Neural crest cell (in vitro differentiated cells): ENCODE data around the gene KNDC1. TPM values are rescaled to one million over a fixed set of nuclear protein-coding genes. Genes with fewer than 3 reads are reported as not detected.

Experiments used
- DNase-seq: peaks from one replicate; pipeline ENCODE4 v3.0.0; 2021; ENCODE audit warnings: low read depth, mixed read lengths, low spot score
- H3K27ac Mint-ChIP-seq: one replicate; pipeline ENCODE4 v1.8.0; 2021; ENCODE audit warnings: mild to moderate bottlenecking, mixed read lengths; ENCODE audit not compliant: unreplicated experiment
- H3K27me3 Mint-ChIP-seq: 2 replicates; pipeline ENCODE4 v1.8.0; 2021; ENCODE audit warnings: low read depth, mild to moderate bottlenecking, mixed read lengths
- H3K36me3 Mint-ChIP-seq: 2 replicates; pipeline ENCODE4 v1.8.0; 2021; ENCODE audit warnings: low read depth, mild to moderate bottlenecking, mixed read lengths
- H3K4me1 Mint-ChIP-seq: 2 replicates; pipeline ENCODE4 v1.8.0; 2021; ENCODE audit warnings: mixed read lengths
- H3K4me3 Mint-ChIP-seq: one replicate; pipeline ENCODE4 v1.8.0; 2021; ENCODE audit warnings: mild to moderate bottlenecking, mixed read lengths
- H3K9me3 Mint-ChIP-seq: 2 replicates; pipeline ENCODE4 v1.8.0; 2021; ENCODE audit warnings: mixed read lengths
- total RNA-seq: library from RNA; stranded (reverse); gene quantifications from 2 replicates; pipeline ENCODE4 v1.2.1, GENCODE V29; 2021
- TF ChIP-seq, protein P1 (sequence below): fragments of 200-600 bp; sonication (generic); conservative IDR thresholded peaks from 2 replicates; pipeline ENCODE4 v1.5.0; 2021; ENCODE audit warnings: antibody characterized with exemption, mild to moderate bottlenecking

The KNDC1 gene
- total RNA-seq, 1 donor from 2014 or later = 5.5 TPM

DNA sequence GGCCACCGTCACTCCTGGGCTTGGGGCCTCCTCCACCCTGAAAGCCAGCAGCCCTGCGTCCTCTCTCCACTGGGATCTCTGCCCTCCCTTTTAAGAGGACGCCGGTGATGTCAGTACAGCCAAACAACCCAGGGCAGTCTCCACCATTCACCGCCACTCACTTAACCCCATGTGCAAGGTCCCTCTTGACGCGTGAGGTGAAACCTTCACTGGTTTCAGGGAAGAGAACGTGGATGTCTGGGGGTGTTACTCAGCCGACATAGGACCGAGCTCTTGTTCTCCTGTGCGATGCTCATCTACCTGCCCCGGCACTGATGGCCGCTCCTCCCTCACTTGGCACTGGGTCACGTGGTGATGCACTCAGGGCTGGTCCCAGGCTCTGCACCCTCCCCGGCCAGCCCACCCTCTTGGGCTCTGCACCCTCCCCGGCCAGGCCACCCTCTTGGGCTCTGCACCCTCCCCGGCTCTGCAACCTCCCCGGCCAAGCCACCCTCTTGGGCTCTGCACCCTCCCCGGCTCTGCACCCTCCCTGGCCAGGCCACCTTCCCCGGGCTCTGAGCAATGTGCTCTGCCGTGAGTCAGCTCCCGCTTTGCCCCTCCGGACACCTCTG is 36.2 kb upstream of the KNDC1 start:
- DNase-seq = no peak
- H3K27me3 Mint-ChIP-seq = peaks cover 26% of the 10 kb centered on the region
- peaks cover 3% of the 10 kb centered on the region for H3K9me3 Mint-ChIP-seq
- TF ChIP-seq, protein P1, sequence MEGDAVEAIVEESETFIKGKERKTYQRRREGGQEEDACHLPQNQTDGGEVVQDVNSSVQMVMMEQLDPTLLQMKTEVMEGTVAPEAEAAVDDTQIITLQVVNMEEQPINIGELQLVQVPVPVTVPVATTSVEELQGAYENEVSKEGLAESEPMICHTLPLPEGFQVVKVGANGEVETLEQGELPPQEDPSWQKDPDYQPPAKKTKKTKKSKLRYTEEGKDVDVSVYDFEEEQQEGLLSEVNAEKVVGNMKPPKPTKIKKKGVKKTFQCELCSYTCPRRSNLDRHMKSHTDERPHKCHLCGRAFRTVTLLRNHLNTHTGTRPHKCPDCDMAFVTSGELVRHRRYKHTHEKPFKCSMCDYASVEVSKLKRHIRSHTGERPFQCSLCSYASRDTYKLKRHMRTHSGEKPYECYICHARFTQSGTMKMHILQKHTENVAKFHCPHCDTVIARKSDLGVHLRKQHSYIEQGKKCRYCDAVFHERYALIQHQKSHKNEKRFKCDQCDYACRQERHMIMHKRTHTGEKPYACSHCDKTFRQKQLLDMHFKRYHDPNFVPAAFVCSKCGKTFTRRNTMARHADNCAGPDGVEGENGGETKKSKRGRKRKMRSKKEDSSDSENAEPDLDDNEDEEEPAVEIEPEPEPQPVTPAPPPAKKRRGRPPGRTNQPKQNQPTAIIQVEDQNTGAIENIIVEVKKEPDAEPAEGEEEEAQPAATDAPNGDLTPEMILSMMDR = no peak
- peaks cover 4% of the 10 kb centered on the region for H3K4me1 Mint-ChIP-seq
- H3K4me3 Mint-ChIP-seq = no peak overlapping the region
- no peak overlapping the region for H3K27ac Mint-ChIP-seq
- no peaks in the 10 kb centered on the region for H3K36me3 Mint-ChIP-seq

- peak; percentile 68 for DNase-seq
- Mint-ChIP-seq H3K27ac (no peak overlapping the region), H3K27me3 (peaks cover 24% of the 10 kb centered on the region), H3K4me1 (peaks cover 4% of the 10 kb centered on the region), H3K36me3 (no peaks in the 10 kb centered on the region), H3K9me3 (no peaks in the 10 kb centered on the region), H3K4me3 (no peak overlapping the region)
- TF ChIP-seq, protein P1 = peak; percentile 79
Measured at GRCh38 chr10:133124357-133125211, 35.4 kb upstream of the KNDC1 start.

DNA sequence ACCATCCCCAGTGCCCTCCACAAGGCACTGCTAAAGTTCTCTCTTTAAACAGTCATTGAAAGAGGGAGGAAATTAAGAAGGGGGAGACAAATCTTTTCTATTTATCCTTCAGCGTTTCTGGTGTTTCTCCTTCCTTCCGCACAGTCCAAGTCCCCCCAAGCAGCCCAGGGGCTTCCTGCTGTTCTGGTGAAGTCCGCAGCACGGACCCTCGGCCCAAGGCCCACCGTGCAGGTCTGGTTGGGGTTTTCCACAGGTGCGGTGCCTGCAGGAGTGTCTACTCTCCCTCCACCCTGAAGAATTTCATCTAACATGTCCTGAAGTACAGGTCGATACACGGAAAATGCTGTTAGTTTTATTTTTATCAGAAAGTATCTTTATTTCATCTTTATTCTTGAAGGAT is 34.1 kb upstream of the KNDC1 start:
- H3K27ac Mint-ChIP-seq = no peak overlapping the region

GRCh38 chr10:133126431-133127290 is 33.4 kb upstream of the KNDC1 start:
- Mint-ChIP-seq H3K9me3 (no peaks in the 10 kb centered on the region), H3K27ac (no peak overlapping the region), H3K4me1 (peaks cover 4% of the 10 kb centered on the region), H3K36me3 (no peaks in the 10 kb centered on the region), H3K4me3 (no peak overlapping the region), H3K27me3 (peaks cover 23% of the 10 kb centered on the region)
- TF ChIP-seq, protein P1 = no peak
- no peak for DNase-seq

More for the DNA sequence above, 34.1 kb upstream of the KNDC1 start:
- peaks cover 4% of the 10 kb centered on the region for H3K4me1 Mint-ChIP-seq
- no peak for DNase-seq
- TF ChIP-seq, protein P1 = no peak
- peaks cover 20% of the 10 kb centered on the region for H3K27me3 Mint-ChIP-seq
- no peaks in the 10 kb centered on the region for H3K9me3 Mint-ChIP-seq
- no peak overlapping the region for H3K4me3 Mint-ChIP-seq
- H3K36me3 Mint-ChIP-seq = no peaks in the 10 kb centered on the region
